Suprapubic skin (tissue), 4 donors: ENCODE results near the gene MRPL10. TPM values are rescaled to one million over a fixed set of nuclear protein-coding genes. Genes with fewer than 3 reads are reported as not detected.
A peak's percentile ranks its signal among the peaks of the same experiment; 100 is the strongest.

Experiments used
- DNase-seq, 2 donors: peaks; one replicate each; pipeline ENCODE4 v3.0.0-alpha.2; 2019; ENCODE audit warnings: low spot score in 2 of 2
- H3K27ac ChIP-seq: fragments of 200-600 bp; sonication (generic); one replicate; pipeline ENCODE4 v1.5.1; 2019
- H3K27me3 ChIP-seq: fragments of 200-600 bp; sonication (generic); one replicate; pipeline ENCODE4 v1.5.1; 2019
- H3K36me3 ChIP-seq: fragments of 200-600 bp; sonication (generic); one replicate; pipeline ENCODE4 v1.5.1; 2019
- H3K4me1 ChIP-seq: fragments of 200-600 bp; sonication (generic); one replicate; pipeline ENCODE4 v1.5.1; 2019
- H3K4me3 ChIP-seq: fragments of 200-600 bp; sonication (generic); one replicate; pipeline ENCODE4 v1.5.1; 2019; ENCODE audit warnings: mild to moderate bottlenecking
- H3K9me3 ChIP-seq: fragments of 200-600 bp; sonication (generic); one replicate; pipeline ENCODE4 v1.5.1; 2019
- CTCF ChIP-seq, 2 donors: fragments of 200-600 bp in 1 of 2; fragments of 450-650 bp in 1 of 2; sonication (generic) in 1 of 2; IDR thresholded peaks; one replicate each; pipeline ENCODE4 v1.5.1; 2016 to 2019; ENCODE audit warnings: antibody characterized with exemption in 2 of 2, mild to moderate bottlenecking in 1 of 2, moderate library complexity in 1 of 2
- EP300 ChIP-seq: sonication (generic); formaldehyde crosslinking; IDR thresholded peaks from one replicate; pipeline ENCODE4 v1.6.1; 2017; ENCODE audit warnings: antibody characterized with exemption
- POLR2A ChIP-seq, 2 donors: fragments of 450-650 bp; IDR thresholded peaks; one replicate each; pipeline ENCODE4 v1.6.1; 2017; ENCODE audit warnings: antibody characterized with exemption in 2 of 2, mild to moderate bottlenecking in 2 of 2, moderate library complexity in 2 of 2
- POLR2AphosphoS5 ChIP-seq, 3 donors: sonication (generic); formaldehyde crosslinking; IDR thresholded peaks; one replicate each; pipeline ENCODE4 v1.6.1; 2017; ENCODE audit warnings: antibody characterized with exemption in 3 of 3
- WGBS: methylation state at CpG from one replicate; pipeline ENCODE4 v1.1.5; 2018; 5-methylcytosine and 5-hydroxymethylcytosine counted together
- total RNA-seq, 4 donors: library from RNA; depleted of rRNA; stranded (reverse); fragments of >200 nt; gene quantifications; one replicate each; pipeline ENCODE4 v1.1.0, GENCODE V29; 2016

MRPL10 gene
- total RNA-seq, 4 donors from 2014 or later: 27.7 to 33.8 (median 31.2) TPM

GRCh38 chr17:47822785-47823184 is 8.6 kb downstream of the MRPL10 start:
- TF ChIP-seq CTCF (IDR thresholded peaks at IDR 0.05) (no peak), POLR2AphosphoS5 (IDR thresholded peaks at IDR 0.05) (no peak), POLR2A (IDR thresholded peaks at IDR 0.05) (no peak), EP300 (no peak)
- Histone ChIP-seq H3K4me1 (peaks cover 23% of the 10 kb centered on the region), H3K9me3 (no peaks in the 10 kb centered on the region), H3K36me3 (peaks cover 58% of the 10 kb centered on the region), H3K27ac (no peak overlapping the region), H3K27me3 (no peaks in the 10 kb centered on the region), H3K4me3 (no peak overlapping the region)
- WGBS: 100% methylated on average over 1 of the region's 4 CpGs
- no peak for DNase-seq

DNA sequence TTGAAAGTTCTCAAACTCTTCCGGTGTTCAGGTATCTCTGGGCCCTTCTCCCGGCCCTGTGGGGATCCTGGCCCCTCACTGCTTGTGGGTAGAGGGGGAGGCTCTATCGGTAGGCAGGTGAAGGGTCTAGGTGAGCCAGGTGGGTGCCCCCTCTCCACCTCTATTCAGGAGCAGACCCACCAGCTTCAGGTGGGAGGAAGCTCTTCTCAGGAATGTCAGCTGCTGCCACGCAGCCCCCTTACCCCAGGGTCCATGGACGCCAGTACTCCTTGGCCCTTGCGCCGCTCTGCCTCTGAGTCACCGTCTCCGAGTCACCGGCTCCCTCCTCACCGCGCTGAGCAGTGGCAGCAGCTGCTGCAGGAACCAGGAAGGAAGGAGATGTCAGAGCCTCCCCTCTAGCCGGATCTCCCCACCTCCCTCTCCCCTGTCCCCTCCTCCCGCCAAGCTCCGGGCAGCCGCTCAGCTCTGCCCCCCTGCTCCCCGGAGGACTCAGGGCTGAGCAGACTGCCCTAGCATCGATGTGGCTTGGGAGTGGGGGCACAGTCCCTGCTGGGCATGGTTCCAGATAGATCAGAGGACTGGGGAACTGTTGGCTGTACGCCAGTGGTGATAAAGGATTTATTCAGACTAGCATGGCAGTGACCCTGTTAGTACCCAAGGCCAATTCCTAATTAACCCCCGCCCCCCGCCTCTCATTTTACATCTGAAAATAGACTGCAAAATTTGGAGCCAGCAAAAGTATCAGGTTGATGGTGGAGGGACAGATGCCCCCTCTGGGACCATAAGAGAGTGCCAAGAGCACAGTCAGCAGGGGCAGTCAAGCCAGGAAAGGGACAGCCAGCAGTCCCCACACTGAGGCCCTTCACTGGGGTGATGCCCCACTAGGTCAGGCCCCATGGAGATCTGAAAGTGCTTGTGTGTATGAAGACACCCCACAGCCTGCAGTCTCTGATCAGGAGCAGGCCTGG is 9.6 kb downstream of the MRPL10 start, which contains the start of gene OSBPL7:
OSBPL7 (minus strand) TSS at position 371 of the 968 bp plus-strand sequence. CDS start 1,516 bp downstream, outside the sequence.
- Histone ChIP-seq H3K9me3 (no peaks in the 10 kb centered on the region), H3K4me1 (peaks cover 23% of the 10 kb centered on the region), H3K4me3 (peak within 1 kb of the TSS; percentile 45), H3K27ac (no peak within 1 kb of the TSS), H3K27me3 (no peaks in the 10 kb centered on the region), H3K36me3 (peaks cover 57% of the 10 kb centered on the region)
- DNase-seq: peak in 1 of 2 donors; percentile 79
- TF ChIP-seq EP300: no peak
- no peak for TF ChIP-seq POLR2A (IDR thresholded peaks at IDR 0.05)
- TF ChIP-seq POLR2AphosphoS5 (IDR thresholded peaks at IDR 0.05): no peak
- no peak for TF ChIP-seq CTCF (IDR thresholded peaks at IDR 0.05)
- WGBS: 9% methylated on average over 17 of the region's 21 CpGs

- TF ChIP-seq EP300: no peak
- TF ChIP-seq POLR2AphosphoS5 (IDR thresholded peaks at IDR 0.05): no peak
- TF ChIP-seq POLR2A (IDR thresholded peaks at IDR 0.05): no peak
- no peak for TF ChIP-seq CTCF (IDR thresholded peaks at IDR 0.05)
- no peaks in the 10 kb centered on the region for H3K9me3 ChIP-seq
- no peak overlapping the region for H3K27ac ChIP-seq
- H3K4me3 ChIP-seq: peak overlapping the region; percentile 45
- H3K36me3 ChIP-seq: peaks cover 57% of the 10 kb centered on the region
- 19% methylated on average over 4 of the region's 4 CpGs for WGBS
- no peaks in the 10 kb centered on the region for H3K27me3 ChIP-seq
- peaks cover 23% of the 10 kb centered on the region for H3K4me1 ChIP-seq
- no peak for DNase-seq
Observed at GRCh38 chr17:47821031-47821423, 10.3 kb downstream of the MRPL10 start.

- no peak for DNase-seq
- TF ChIP-seq EP300: no peak
- no peak for TF ChIP-seq CTCF (IDR thresholded peaks at IDR 0.05)
- TF ChIP-seq POLR2A (IDR thresholded peaks at IDR 0.05): no peak
- TF ChIP-seq POLR2AphosphoS5 (IDR thresholded peaks at IDR 0.05): no peak
- Histone ChIP-seq H3K9me3 (no peaks in the 10 kb centered on the region), H3K27ac (no peak overlapping the region), H3K4me1 (peaks cover 23% of the 10 kb centered on the region), H3K36me3 (peaks cover 57% of the 10 kb centered on the region), H3K27me3 (no peaks in the 10 kb centered on the region), H3K4me3 (peak overlapping the region; percentile 45)
- 52% methylated on average over 8 of the region's 12 CpGs for WGBS
Observed at GRCh38 chr17:47820033-47820789, 11.1 kb downstream of the MRPL10 start.

GRCh38 chr17:47819475-47819874 is 11.9 kb downstream of the MRPL10 start:
- peaks cover 58% of the 10 kb centered on the region for H3K36me3 ChIP-seq
- no peak for DNase-seq
- no peaks in the 10 kb centered on the region for H3K9me3 ChIP-seq
- no peak overlapping the region for H3K4me3 ChIP-seq
- WGBS: 87% methylated on average over 8 of the region's 10 CpGs
- H3K4me1 ChIP-seq: peaks cover 23% of the 10 kb centered on the region
- TF ChIP-seq CTCF (IDR thresholded peaks at IDR 0.05): no peak
- TF ChIP-seq POLR2A (IDR thresholded peaks at IDR 0.05): no peak
- TF ChIP-seq POLR2AphosphoS5 (IDR thresholded peaks at IDR 0.05): no peak
- TF ChIP-seq EP300: no peak
- H3K27me3 ChIP-seq: no peaks in the 10 kb centered on the region
- no peak overlapping the region for H3K27ac ChIP-seq
